Activated CD8-positive, alpha-beta T cell treated with anti-CD3 and anti-CD28 coated beads for 36 hours (primary cell): ENCODE measurements around the gene INPP5F. TPM values are rescaled to one million over a fixed set of nuclear protein-coding genes. Genes with fewer than 3 reads are reported as not detected.

Experiments used
- ATAC-seq: fragments of 200-7000 bp; cut with Tn5 transposase; one replicate; pipeline ENCODE4 v1.10.0; 2021; ENCODE audit warnings: mild to moderate bottlenecking, moderate library complexity
- CTCF ChIA-PET: fragments of 350-600 bp; sonication (Branson Sonifier 250); formaldehyde crosslinking; loops from one replicate; lab custom pipeline; 2021; ENCODE audit warnings: antibody characterized with exemption; lab: Charles Lee
- POLR2A ChIA-PET: fragments of 350-600 bp; sonication (Branson Sonifier 250); formaldehyde crosslinking; loops from one replicate; lab custom pipeline; 2021; ENCODE audit warnings: antibody characterized with exemption; lab: Charles Lee
- DNase-seq: peaks from one replicate; pipeline ENCODE4 v3.0.0-alpha.2; 2020
- H3K27ac Mint-ChIP-seq: one replicate; pipeline ENCODE4 v1.8.0; 2021; ENCODE audit warnings: mild to moderate bottlenecking, mixed read lengths
- H3K27me3 Mint-ChIP-seq: one replicate; pipeline ENCODE4 v1.8.0; 2021; ENCODE audit warnings: mixed read lengths
- H3K36me3 Mint-ChIP-seq: one replicate; pipeline ENCODE4 v1.8.0; 2021; ENCODE audit warnings: low read depth, mixed read lengths
- H3K4me1 Mint-ChIP-seq: one replicate; pipeline ENCODE4 v1.8.0; 2021; ENCODE audit warnings: low read depth, mixed read lengths
- H3K4me3 Mint-ChIP-seq: one replicate; pipeline ENCODE4 v1.8.0; 2021; ENCODE audit warnings: mild to moderate bottlenecking, moderate library complexity, mixed read lengths
- H3K9me3 Mint-ChIP-seq: one replicate; pipeline ENCODE4 v1.8.0; 2021; ENCODE audit warnings: mixed read lengths
- CTCF ChIP-seq: fragments of 200-600 bp; IDR thresholded peaks from one replicate; pipeline ENCODE4 v1.8.0; 2022; ENCODE audit warnings: antibody characterized with exemption, mild to moderate bottlenecking
- intact Hi-C: fragments of 100-400 bp; cut with micrococcal nuclease; formaldehyde crosslinking; loops from one replicate; pipeline ENCODE4 v1.10.0; 2022
- total RNA-seq, 2 experiments: library from RNA; stranded (reverse); gene quantifications; one replicate each; pipeline ENCODE4 v1.2.3, GENCODE V29; 2021

The INPP5F gene
- total RNA-seq, 2 experiments from 2014 or later: 10.7 TPM

DNA sequence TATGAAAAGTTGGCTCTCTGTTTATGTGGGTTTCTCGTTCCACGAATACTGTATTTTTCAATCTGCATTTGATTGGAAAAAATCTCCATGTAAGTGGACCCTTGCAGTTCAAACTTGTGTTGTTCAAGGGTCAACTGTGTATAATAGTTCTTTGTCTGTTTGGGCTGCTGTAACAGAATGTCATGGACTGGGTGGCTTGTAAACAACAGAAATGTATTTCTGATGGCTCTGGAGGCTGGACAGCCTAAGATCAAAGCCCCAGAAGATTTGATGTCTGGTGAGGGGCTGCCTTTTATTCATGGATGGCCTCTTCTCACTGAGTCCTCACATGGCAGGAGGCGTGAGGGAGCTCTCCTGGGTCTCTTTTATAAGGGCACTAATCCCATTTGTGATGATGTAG is 36.2 kb downstream of the INPP5F start:
- Mint-ChIP-seq H3K36me3 (peaks cover 13% of the 10 kb centered on the region), H3K27me3 (no peaks in the 10 kb centered on the region), H3K27ac (no peak overlapping the region), H3K4me3 (no peak overlapping the region), H3K4me1 (peaks cover 15% of the 10 kb centered on the region), H3K9me3 (no peaks in the 10 kb centered on the region)
- ChIA-PET POLR2A (no interaction called here), CTCF (interaction anchor here (2.0 kb wide), 1 partner anchor 11 kb away, joined by 9 read pairs; no protein-coding TSS in a partner anchor)
- TF ChIP-seq CTCF: no peak
- ATAC-seq (no peak), DNase-seq (no peak)
- intact Hi-C loops: no loop called here

DNA sequence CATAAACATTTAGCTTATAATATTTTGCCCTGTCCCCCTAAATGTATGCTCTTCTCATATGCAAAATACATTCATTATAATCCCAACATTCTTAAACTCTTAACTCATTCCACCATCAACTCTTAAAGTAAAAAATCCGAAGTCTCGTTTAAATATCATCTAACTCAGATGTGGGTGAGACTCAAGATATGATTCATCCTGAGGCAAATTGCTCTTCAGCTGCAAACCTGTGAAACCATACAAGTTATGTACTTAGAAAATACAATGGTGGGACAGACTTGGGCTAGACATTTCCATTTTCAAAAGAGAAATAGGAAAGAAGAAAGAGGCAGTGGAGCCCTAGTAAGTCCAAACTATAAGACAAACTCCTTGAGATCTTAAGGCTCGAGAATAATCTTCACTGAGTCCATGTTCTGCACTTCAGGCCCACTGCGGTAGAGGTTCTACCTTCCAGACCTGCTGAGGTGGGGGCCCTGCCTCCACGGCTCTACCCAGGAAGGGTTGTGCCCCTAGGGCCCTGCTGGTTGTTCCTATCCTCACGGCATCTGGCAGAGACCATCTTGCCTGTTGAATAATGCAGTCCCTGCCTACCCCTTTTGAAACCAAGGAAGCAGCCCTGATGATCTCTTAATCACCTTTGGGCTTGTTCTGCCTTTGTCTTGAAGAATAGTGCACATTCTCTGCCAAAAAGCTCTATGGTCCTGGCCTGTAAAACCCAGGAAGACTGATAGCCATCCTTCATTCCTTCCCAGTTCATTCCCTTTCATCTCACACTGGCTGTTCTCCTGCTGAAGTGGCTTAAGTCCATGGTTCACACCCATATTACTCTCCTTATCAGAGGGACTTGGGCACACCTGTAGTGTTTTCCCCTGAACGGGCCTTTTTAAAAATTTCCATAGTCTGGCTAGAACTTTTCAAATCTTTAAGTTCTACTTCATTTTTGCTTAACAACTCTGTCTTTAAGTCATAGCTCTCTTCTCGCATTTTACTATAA is 37.3 kb downstream of the INPP5F start:
- CTCF ChIA-PET: interaction anchor here (1.0 to 2.0 kb wide), 3 partner anchors 13 to 107 kb away, joined by 3 to 9 read pairs (median 4); no protein-coding TSS in a partner anchor
- H3K27ac Mint-ChIP-seq: no peak overlapping the region

GRCh38 chr10:119768455-119769094 is 42.7 kb downstream of the INPP5F start:
- peaks cover 12% of the 10 kb centered on the region for H3K4me1 Mint-ChIP-seq
- ATAC-seq (no peak), DNase-seq (no peak)
- TF ChIP-seq CTCF: no peak
- intact Hi-C loops: no loop called here
- no peak overlapping the region for H3K4me3 Mint-ChIP-seq
- POLR2A ChIA-PET: no interaction called here
- no peak overlapping the region for H3K27ac Mint-ChIP-seq
- H3K27me3 Mint-ChIP-seq: no peaks in the 10 kb centered on the region
- CTCF ChIA-PET: interaction anchor here (0.9 to 4.2 kb wide), 2 partner anchors 17 to 82 kb away, joined by 3 to 24 read pairs; no protein-coding TSS in a partner anchor
- no peaks in the 10 kb centered on the region for H3K9me3 Mint-ChIP-seq
- peaks cover 13% of the 10 kb centered on the region for H3K36me3 Mint-ChIP-seq

More for the DNA sequence above, 37.3 kb downstream of the INPP5F start:
- intact Hi-C loops: no loop called here
- Mint-ChIP-seq H3K4me3 (no peak overlapping the region), H3K4me1 (peaks cover 19% of the 10 kb centered on the region), H3K9me3 (no peaks in the 10 kb centered on the region), H3K36me3 (peaks cover 13% of the 10 kb centered on the region), H3K27me3 (no peaks in the 10 kb centered on the region)
- POLR2A ChIA-PET: no interaction called here
- TF ChIP-seq CTCF: no peak
- ATAC-seq (peak; percentile 66), DNase-seq (no peak)

- Mint-ChIP-seq H3K9me3 (no peaks in the 10 kb centered on the region), H3K4me1 (peaks cover 9% of the 10 kb centered on the region), H3K27me3 (no peaks in the 10 kb centered on the region), H3K4me3 (no peak overlapping the region), H3K27ac (no peak overlapping the region), H3K36me3 (peaks cover 8% of the 10 kb centered on the region)
- intact Hi-C loops: no loop called here
- ChIA-PET CTCF (interaction anchor here (1.2 to 4.2 kb wide), 2 partner anchors 19 to 114 kb away, joined by 3 to 24 read pairs; no protein-coding TSS in a partner anchor), POLR2A (interaction anchor here (1.6 kb wide), 1 partner anchor 15 kb away, joined by 3 read pairs; no protein-coding TSS in a partner anchor)
- TF ChIP-seq CTCF: no peak
- DNase-seq (no peak), ATAC-seq (no peak)
Measured at GRCh38 chr10:119769886-119770285, 44.0 kb downstream of the INPP5F start.
